Coronary artery (tissue), 2 donors: ENCODE data around the gene ADAMTS14.

Source experiments
- DNase-seq: peaks from one replicate; pipeline ENCODE4 v3.0.0-alpha.2; 2017; ENCODE audit warnings: low spot score
- H3K27ac ChIP-seq, 2 donors: fragments of 200-600 bp; sonication (generic); one replicate each; pipeline ENCODE4 v1.5.1; 2016 to 2019
- H3K4me3 ChIP-seq: fragments of 200-600 bp; sonication (generic); 2 replicates; pipeline ENCODE4 v1.5.1; 2016; ENCODE audit warnings: mild to moderate bottlenecking, moderate library complexity
- TF ChIP-seq, protein P1 (sequence below): fragments of 200-600 bp; sonication (generic); IDR thresholded peaks from one replicate; pipeline ENCODE4 v1.5.1; 2019; ENCODE audit warnings: antibody characterized with exemption

The ADAMTS14 gene

DNA sequence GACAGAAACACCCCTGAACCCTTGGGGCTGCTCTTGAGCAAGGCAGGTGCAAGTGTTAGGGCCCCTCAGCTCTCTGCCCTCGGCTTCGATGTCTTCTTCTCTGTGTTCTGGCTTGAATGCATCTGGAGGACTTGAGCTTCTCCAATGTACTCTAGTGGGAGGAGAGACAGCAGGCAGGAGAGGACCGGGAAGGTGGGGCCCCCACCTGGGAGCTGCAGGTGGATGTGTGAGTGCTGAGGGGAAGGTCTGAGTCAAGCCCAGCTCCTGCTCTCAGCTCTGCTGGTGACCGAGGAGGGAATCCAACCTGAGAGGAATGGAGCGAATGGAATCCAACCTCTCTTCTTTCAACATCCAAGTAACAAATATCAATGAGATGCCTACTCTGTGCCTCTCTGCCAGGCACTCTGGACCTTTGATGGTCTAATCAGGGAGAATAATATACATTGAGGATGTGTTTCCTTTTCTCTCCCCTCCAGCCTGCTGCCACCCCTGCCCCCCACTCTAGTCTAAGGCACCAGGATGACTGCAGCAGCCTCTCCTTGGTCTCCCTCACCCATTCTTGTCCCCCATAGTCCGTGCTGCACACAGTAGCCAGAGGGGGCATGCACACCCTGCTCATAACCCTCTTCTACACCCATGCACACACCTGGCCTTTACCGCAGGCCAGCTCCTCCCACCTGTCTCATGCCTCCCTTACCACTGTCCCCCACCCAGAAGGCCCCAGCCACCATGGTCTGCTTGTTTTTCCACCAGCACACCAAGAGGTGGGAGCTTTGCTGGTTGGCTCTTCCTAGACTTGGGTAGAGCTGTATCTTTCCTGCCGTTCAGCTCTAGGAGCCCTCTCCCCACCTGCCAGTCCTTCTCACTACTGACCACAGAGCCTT lies 99.2 kb downstream of the ADAMTS14 start:
- peak; percentile 68 for DNase-seq

DNA sequence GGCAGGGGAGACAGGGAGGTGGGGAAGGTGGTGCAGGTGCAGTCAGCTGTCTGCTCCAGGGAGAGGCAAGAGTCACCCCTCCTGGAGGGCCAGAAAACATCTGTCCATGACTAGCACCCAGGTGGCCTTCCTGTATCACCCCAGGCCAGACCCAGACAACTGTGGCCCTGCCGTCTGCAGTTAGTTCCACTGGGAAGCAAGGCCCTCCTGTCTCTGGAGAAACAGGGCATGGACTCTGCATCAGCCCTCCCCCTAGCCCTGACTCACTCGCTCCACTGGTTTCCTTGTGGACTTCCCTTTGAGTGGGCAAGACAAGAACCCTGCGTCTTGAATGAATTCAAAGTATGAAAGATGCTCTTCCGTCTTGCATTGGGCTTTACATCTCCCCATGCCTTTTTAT lies 100.3 kb downstream of the ADAMTS14 start:
- peak; percentile 46 for DNase-seq
- H3K4me3 ChIP-seq, result no peak overlapping the region
- TF ChIP-seq, protein P1, sequence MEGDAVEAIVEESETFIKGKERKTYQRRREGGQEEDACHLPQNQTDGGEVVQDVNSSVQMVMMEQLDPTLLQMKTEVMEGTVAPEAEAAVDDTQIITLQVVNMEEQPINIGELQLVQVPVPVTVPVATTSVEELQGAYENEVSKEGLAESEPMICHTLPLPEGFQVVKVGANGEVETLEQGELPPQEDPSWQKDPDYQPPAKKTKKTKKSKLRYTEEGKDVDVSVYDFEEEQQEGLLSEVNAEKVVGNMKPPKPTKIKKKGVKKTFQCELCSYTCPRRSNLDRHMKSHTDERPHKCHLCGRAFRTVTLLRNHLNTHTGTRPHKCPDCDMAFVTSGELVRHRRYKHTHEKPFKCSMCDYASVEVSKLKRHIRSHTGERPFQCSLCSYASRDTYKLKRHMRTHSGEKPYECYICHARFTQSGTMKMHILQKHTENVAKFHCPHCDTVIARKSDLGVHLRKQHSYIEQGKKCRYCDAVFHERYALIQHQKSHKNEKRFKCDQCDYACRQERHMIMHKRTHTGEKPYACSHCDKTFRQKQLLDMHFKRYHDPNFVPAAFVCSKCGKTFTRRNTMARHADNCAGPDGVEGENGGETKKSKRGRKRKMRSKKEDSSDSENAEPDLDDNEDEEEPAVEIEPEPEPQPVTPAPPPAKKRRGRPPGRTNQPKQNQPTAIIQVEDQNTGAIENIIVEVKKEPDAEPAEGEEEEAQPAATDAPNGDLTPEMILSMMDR, result no peak
- no peak overlapping the region for H3K27ac ChIP-seq

More for the DNA sequence above, 99.2 kb downstream of the ADAMTS14 start:
- TF ChIP-seq, protein P1, result no peak
- Histone ChIP-seq H3K27ac (no peak overlapping the region), H3K4me3 (no peak overlapping the region)

DNA sequence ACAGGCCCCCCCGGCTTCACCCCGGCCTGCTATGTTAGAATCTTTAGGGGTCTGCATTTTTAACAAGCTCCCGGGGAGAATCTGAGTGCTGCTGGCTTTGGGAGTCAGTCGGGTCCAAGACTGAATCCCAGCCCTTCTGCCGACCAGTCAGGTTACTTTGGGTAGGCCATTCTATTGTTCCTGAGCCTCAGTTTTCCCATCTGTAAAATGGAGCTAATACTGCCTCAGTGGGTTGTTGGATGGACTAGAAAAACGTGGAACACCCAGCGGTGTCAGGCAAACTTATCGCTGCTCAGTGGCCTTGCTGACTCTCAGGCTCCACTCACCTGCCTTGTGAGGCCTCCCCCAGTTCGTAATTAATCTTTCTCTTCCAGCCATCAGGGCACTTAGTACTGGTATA lies 101.2 kb downstream of the ADAMTS14 start:
- H3K4me3 ChIP-seq, result no peak overlapping the region
- no peak overlapping the region for H3K27ac ChIP-seq
- TF ChIP-seq, protein P1, result no peak
- no peak for DNase-seq

DNA sequence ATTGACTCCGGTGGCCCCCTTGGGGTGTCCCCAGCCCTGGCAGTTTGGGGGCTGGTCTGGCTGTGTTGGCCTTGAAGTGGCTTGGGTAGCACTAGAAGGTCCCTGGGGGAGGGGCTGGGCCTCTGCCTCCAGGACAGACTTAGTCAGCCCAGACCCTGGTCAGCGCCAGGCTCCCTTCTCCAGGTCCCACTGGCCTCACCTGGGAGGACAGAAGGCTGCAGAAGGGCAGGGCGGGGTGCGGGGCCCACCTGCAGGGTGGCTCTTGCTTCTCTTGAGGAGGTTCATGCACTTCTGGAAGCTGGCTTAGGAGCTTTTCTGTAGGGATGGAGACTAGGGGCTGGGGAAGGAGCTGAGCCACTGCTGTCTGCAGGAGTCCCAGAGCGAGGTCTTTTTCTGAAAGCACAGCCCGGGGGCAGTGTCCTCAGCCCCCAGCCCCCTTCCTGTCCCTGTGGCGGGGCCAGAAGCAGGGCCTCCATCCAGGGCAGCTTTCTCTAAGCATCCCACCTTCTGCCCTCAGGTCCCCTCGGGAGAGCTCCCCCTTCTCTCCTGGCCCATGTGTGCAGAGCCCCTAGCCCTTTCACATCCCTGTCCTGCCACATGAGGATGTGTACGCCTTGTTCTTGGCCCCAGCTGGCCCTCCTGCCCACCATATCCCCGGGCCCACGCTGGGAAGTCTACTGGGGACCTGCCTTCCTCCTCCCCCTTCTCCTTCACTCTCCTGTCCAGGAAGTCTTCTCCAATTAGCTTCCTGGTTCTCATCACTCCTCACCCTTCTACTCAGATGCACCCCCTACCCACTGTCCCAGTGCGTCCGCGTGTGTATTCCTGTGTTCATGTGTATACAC lies 101.9 kb downstream of the ADAMTS14 start:
- no peak overlapping the region for H3K27ac ChIP-seq
- TF ChIP-seq, protein P1, result no peak
- DNase-seq, result peak; percentile 67
- H3K4me3 ChIP-seq, result no peak overlapping the region

DNA sequence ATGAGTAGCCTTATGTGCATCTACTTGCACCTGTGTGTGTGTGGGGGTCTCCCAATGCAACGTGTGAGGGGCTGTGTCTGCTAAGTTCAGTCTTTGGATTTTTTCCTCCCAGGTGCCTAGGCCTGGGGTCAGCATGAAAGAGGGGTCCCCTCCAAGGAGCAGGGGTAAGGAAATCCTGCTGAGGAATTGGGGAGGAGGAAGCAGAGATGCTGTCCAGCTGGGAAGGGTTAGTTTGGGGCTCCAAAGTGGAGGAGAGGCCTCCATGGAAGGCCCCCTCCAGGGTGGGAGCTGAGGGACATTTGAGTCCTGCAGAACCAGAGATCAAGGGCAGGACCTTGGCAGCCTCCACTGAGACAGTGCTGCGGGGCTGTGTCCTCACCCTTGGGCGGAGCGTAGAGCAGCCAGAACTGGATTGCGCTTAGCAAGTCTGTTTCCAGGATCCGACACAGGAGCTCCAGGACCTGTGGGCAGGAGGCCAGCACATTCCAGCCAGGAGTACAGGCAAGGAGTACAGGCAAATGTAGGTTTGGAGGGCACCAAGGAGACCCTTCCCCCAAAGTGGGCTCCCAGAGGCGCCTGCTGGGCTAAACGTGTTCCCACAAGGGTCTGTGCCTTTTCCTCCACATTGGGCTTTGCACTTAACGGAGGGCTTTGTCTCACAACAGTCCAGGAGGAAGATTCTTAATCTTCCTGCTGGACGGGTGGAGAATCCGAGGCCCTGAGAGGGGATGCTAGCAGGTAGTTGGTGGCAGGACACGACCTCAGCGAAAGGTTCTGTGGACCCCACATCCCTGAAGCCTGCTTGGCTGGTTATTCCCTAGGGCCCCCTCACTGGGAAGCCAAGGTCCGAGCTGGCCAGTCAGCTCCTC lies 102.7 kb downstream of the ADAMTS14 start:
- peak; percentile 58 for DNase-seq
- TF ChIP-seq, protein P1, result no peak
- Histone ChIP-seq H3K4me3 (no peak overlapping the region), H3K27ac (no peak overlapping the region)

DNA sequence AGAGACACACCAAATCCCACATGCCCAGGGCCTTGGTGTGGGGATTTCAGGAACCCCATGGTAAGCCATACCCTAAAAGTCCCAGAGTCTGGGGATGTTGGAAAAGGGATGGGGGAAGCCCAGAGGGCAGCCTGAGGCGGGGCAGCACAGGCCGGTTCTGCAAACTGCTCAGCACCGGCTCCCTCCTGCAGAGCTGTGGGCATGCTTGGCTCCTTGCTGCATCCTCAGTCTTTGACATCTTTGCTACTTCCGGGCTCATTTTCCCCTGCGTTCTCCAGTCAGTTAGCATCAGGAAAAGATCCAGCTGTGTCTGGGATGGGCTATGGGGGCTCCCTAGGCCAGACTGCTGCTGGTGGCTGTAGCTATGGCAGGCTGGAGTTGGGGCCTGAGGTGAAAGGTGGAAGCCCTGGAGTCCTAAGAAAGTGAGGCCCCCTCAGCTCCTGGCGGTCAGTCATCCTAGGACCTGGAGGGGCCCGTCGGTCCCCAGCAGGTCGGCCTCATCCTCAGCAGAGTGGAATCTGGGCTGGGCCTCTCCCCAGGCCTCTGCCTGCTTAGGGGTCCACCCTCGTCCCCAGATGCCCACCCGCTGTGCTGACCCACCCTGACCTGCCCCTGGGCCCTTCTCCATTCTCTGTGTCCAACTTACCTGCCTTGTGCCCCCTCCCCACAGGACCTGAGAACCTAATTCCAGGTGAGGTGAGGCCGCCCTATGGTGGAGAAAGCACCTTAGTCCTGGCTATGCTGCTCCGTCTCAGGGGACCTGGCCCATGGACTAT lies 103.6 kb downstream of the ADAMTS14 start:
- peak; percentile 71 for DNase-seq
- TF ChIP-seq, protein P1, result no peak
- Histone ChIP-seq H3K4me3 (no peak overlapping the region), H3K27ac (no peak overlapping the region)
